Adrenal gland (tissue), 5 donors: ENCODE results near the gene KRABD2.

Experiments used
- CTCF ChIP-seq, 6 experiments: fragments of 450-650 bp in 4 of 6; fragments of 200-600 bp in 2 of 6; sonication (generic) in 1 of 6; IDR thresholded peaks; 1 replicate in 5 of 6; 2 replicates in 1 of 6; pipeline versions ENCODE4 v1.5.1 to v1.8.0; 2016 to 2021; ENCODE audit warnings: antibody characterized with exemption in 6 of 6, mild to moderate bottlenecking in 2 of 6, moderate library complexity in 1 of 6
- POLR2A ChIP-seq, 2 donors: fragments of 450-650 bp; IDR thresholded peaks; one replicate each; pipeline ENCODE4 v1.6.1; 2017; ENCODE audit warnings: antibody characterized with exemption in 2 of 2, mild to moderate bottlenecking in 2 of 2, moderate library complexity in 1 of 2
- donor health status: DM: no; HTN: no; CAD: no.

- TF ChIP-seq CTCF (IDR thresholded peaks at IDR 0.05): no peak
- no peak for TF ChIP-seq POLR2A (IDR thresholded peaks at IDR 0.05)
Observed at GRCh38 chr17:8408371-8408770, 31.9 kb upstream of the KRABD2 start.
